Neutrophil (primary cell): Measurements from ENCODE around the gene PLRG1.

Experiments used
- H3K27ac ChIP-seq: fragments of 200-600 bp; sonication (generic); 2 replicates; pipeline ENCODE4 v1.5.1; 2016; ENCODE audit warnings: mild to moderate bottlenecking, moderate library complexity
- H3K27me3 ChIP-seq: fragments of 200-600 bp; sonication (generic); 2 replicates; pipeline ENCODE4 v1.6.0; 2016; ENCODE audit warnings: mild to moderate bottlenecking
- H3K36me3 ChIP-seq: fragments of 200-600 bp; sonication (generic); 2 replicates; pipeline ENCODE4 v1.5.1; 2017
- H3K4me1 ChIP-seq, 2 experiments: fragments of 200-600 bp in 1 of 2; sonication (generic) in 1 of 2; 1 replicate in 1 of 2; 2 replicates in 1 of 2; pipeline versions ENCODE4 v1.5.1 to v1.6.1; 2013 to 2016; ENCODE audit warnings: low read depth in 1 of 2, low read length in 1 of 2, mild to moderate bottlenecking in 1 of 2, moderate library complexity in 1 of 2; ENCODE audit not compliant: control insufficient read depth in 1 of 2, insufficient read depth in 1 of 2
- H3K4me3 ChIP-seq, 2 experiments: fragments of 200-600 bp in 1 of 2; sonication (generic) in 1 of 2; 1 replicate in 1 of 2; 2 replicates in 1 of 2; pipeline ENCODE4 v1.5.1; 2013 to 2016; ENCODE audit warnings: low read depth in 1 of 2, low read length in 1 of 2, mild to moderate bottlenecking in 1 of 2, moderate library complexity in 1 of 2
- H3K9me3 ChIP-seq: fragments of 200-600 bp; sonication (generic); 2 replicates; pipeline ENCODE4 v1.5.1; 2016
- CTCF ChIP-seq: fragments of 200-600 bp; sonication (generic); IDR thresholded peaks from 2 replicates; pipeline ENCODE4 v1.5.1; 2016; ENCODE audit warnings: antibody characterized with exemption

The PLRG1 gene

GRCh38 chr4:154579927-154580326, 29.7 kb upstream of the PLRG1 start:
- Histone ChIP-seq H3K36me3 (no peaks in the 10 kb centered on the region), H3K4me3 (no peak overlapping the region), H3K4me1 (no peaks in the 10 kb centered on the region), H3K9me3 (no peaks in the 10 kb centered on the region), H3K27me3 (no peaks in the 10 kb centered on the region), H3K27ac (no peak overlapping the region)
- no peak for TF ChIP-seq CTCF

GRCh38 chr4:154578919-154579318, 28.7 kb upstream of the PLRG1 start:
- no peaks in the 10 kb centered on the region for H3K9me3 ChIP-seq
- no peak for TF ChIP-seq CTCF
- H3K36me3 ChIP-seq = no peaks in the 10 kb centered on the region
- H3K27ac ChIP-seq = no peak overlapping the region
- no peaks in the 10 kb centered on the region for H3K27me3 ChIP-seq
- H3K4me3 ChIP-seq = no peak overlapping the region
- H3K4me1 ChIP-seq = no peaks in the 10 kb centered on the region

- Histone ChIP-seq H3K4me1 (no peaks in the 10 kb centered on the region), H3K27me3 (no peaks in the 10 kb centered on the region), H3K27ac (no peak overlapping the region), H3K4me3 (no peak overlapping the region), H3K36me3 (no peaks in the 10 kb centered on the region), H3K9me3 (no peaks in the 10 kb centered on the region)
- no peak for TF ChIP-seq CTCF
Observed at GRCh38 chr4:154577324-154577723, 27.1 kb upstream of the PLRG1 start.

GRCh38 chr4:154574311-154574710, 24.1 kb upstream of the PLRG1 start:
- TF ChIP-seq CTCF = no peak
- no peaks in the 10 kb centered on the region for H3K36me3 ChIP-seq
- H3K9me3 ChIP-seq = no peaks in the 10 kb centered on the region
- no peaks in the 10 kb centered on the region for H3K4me1 ChIP-seq
- H3K27me3 ChIP-seq = no peaks in the 10 kb centered on the region
- H3K4me3 ChIP-seq = no peak overlapping the region
- no peak overlapping the region for H3K27ac ChIP-seq

- TF ChIP-seq CTCF = no peak
- no peak overlapping the region for H3K4me3 ChIP-seq
- no peaks in the 10 kb centered on the region for H3K27me3 ChIP-seq
- no peaks in the 10 kb centered on the region for H3K4me1 ChIP-seq
- no peaks in the 10 kb centered on the region for H3K9me3 ChIP-seq
- no peaks in the 10 kb centered on the region for H3K36me3 ChIP-seq
- H3K27ac ChIP-seq = no peak overlapping the region
Observed at GRCh38 chr4:154573190-154573870, 23.1 kb upstream of the PLRG1 start.
